Heart left ventricle (tissue), 16 donors: ENCODE data around the gene C15orf39. TPM values are rescaled to one million over a fixed set of nuclear protein-coding genes. Genes with fewer than 3 reads are reported as not detected.
"Not testable (repeated sequence)": the region's sequence is repeated elsewhere in the genome, so short reads cannot be mapped to it uniquely, and the experiment has no call there.

Source experiments
- ATAC-seq, 4 donors: fragments of 200-7000 bp; cut with Tn5 transposase; one replicate each; pipeline ENCODE4 v1.9.1; 2020 to 2022; ENCODE audit warnings: moderate library complexity in 4 of 4, mild to moderate bottlenecking in 3 of 4, moderate number of reproducible peaks in 1 of 4
- DNase-seq, 5 donors: peaks; one replicate each; pipeline ENCODE4 v3.0.0-alpha.2; 2020
- H3K27ac ChIP-seq, 12 donors: fragments of 200-600 bp; sonication (generic) in 4 of 12; one replicate each; pipeline versions ENCODE4 v1.5.0 to v1.8.0; 2016 to 2022; ENCODE audit warnings: mild to moderate bottlenecking in 2 of 12
- H3K27me3 ChIP-seq, 9 donors: fragments of 200-600 bp; sonication (generic) in 2 of 9; one replicate each; pipeline versions ENCODE4 v1.5.1 to v1.8.0; 2016 to 2022; ENCODE audit warnings: mild to moderate bottlenecking in 3 of 9
- H3K36me3 ChIP-seq, 9 donors: fragments of 200-600 bp; sonication (generic) in 2 of 9; one replicate each; pipeline versions ENCODE4 v1.5.0 to v1.8.0; 2018 to 2022; ENCODE audit warnings: mild to moderate bottlenecking in 2 of 9
- H3K4me1 ChIP-seq, 12 donors: fragments of 200-600 bp; sonication (generic) in 4 of 12; one replicate each; pipeline versions ENCODE4 v1.5.0 to v1.8.0; 2016 to 2022; ENCODE audit warnings: mild to moderate bottlenecking in 3 of 12
- H3K4me3 ChIP-seq, 12 donors: fragments of 200-600 bp; sonication (generic) in 4 of 12; one replicate each; pipeline versions ENCODE4 v1.5.0 to v1.8.0; 2017 to 2022; ENCODE audit warnings: mild to moderate bottlenecking in 9 of 12, moderate library complexity in 4 of 12
- H3K9me3 ChIP-seq, 12 donors: fragments of 200-600 bp; sonication (generic) in 4 of 12; one replicate each; pipeline versions ENCODE4 v1.5.0 to v1.8.0; 2016 to 2022; ENCODE audit warnings: mild to moderate bottlenecking in 1 of 12
- CTCF ChIP-seq, 12 donors: fragments of 200-600 bp; sonication (generic) in 4 of 12; IDR thresholded peaks; one replicate each; pipeline versions ENCODE4 v1.5.0 to v1.8.0; 2018 to 2022; ENCODE audit warnings: antibody characterized with exemption in 12 of 12, mild to moderate bottlenecking in 5 of 12
- POLR2A ChIP-seq, 2 donors: fragments of 450-650 bp; IDR thresholded peaks; one replicate each; pipeline ENCODE4 v1.6.1; 2017; ENCODE audit warnings: antibody characterized with exemption in 2 of 2, mild to moderate bottlenecking in 2 of 2, moderate library complexity in 2 of 2
- WGBS, 4 donors: extraction: QIAGEN DNeasy Blood & Tissue Kit in 2 of 4; methylation state at CpG; one replicate each; pipeline versions ENCODE4 v1.1.5 to v1.1.7; 2013 to 2018; 5-methylcytosine and 5-hydroxymethylcytosine counted together
- intact Hi-C, 10 donors: fragments of 100-400 bp; cut with DNase I; formaldehyde crosslinking; loops; one replicate each; pipeline versions ENCODE4 v1.11.1 to v1.14.2; 2022
- polyA plus RNA-seq, 2 donors: library from polyadenylated mRNA; stranded (reverse); fragments of 200-250 nt; gene quantifications; one replicate each; pipeline ENCODE4 v1.2.3, GENCODE V29; 2013
- total RNA-seq, 9 donors: library from RNA; depleted of rRNA in 2 of 9; stranded (reverse); fragments of >200 nt in 2 of 9; fragmentation: NEBNext Ultra II Directional in 3 of 9; extraction: Animal tissue kit (Norgen Biotek cat#: 25700) in 3 of 9; gene quantifications; one replicate each; pipeline versions ENCODE4 v1.1.0 to v1.2.4, GENCODE V29; 2016 to 2023
- donor health status: ischemic (EF 13 %, LVEDD 7.1; RV severe dilation, severe dysfunction).
- donor health status: healthy with polysubstance abuse.
- donor health status: DM: no; HTN: yes; CAD: no.
- donor health status: DM: no; HTN: no; CAD: no.
- donor health status: ischemic (EF 25% LVEDD 6.9; RV normal size, moderate dysfunction).
- donor health status: ischemic (EF 25% LVEDD 5.7; RV mildly dilated, moderate dysfunction).
- donor health status: healthy.
- donor health status: DM: yes; HTN: yes; CAD: no.
- donor health status: ischemic (EF 35%, LVEDD 5.7; RV mildly dilated, moderate dysfunction).
- donor health status: nonischemic (EF 11% LVEDD 7.7; RV severe dilation, severe dysfunction).
- donor health status: DM: yes; HTN: yes; CAD: no.
- donor health status: PGD.
- donor health status: ischemic (EF 29% LVEDD 5.4; RV normal size, mild dysfunction).
- donor health status: nonischemic (EF 23%, LVEDD 6.1; RV moderate dilation, normal function).

C15orf39 gene
- total and polyA plus RNA-seq, 11 donors = 6.5 to 26.1 (median 13.6) TPM

GRCh38 chr15:75164625-75165350 is 36.9 kb upstream of the C15orf39 start:
- ATAC-seq (no peak), DNase-seq (no peak)
- WGBS, 4 donors = 72 to 83% (median 81%) methylated on average over 4 of the region's 4 CpGs
- peaks cover 0 to 10% (median 0%) of the 10 kb centered on the region in 12 donors for H3K4me1 ChIP-seq
- H3K27ac ChIP-seq = no peak overlapping the region
- intact Hi-C loops = no loop called here
- H3K27me3 ChIP-seq = no peaks in the 10 kb centered on the region
- H3K36me3 ChIP-seq = no peaks in the 10 kb centered on the region
- TF ChIP-seq POLR2A (IDR thresholded peaks at IDR 0.05) (no peak), CTCF (IDR thresholded peaks at IDR 0.05) (no peak)
- H3K9me3 ChIP-seq = no peaks in the 10 kb centered on the region
- no peak overlapping the region for H3K4me3 ChIP-seq

DNA sequence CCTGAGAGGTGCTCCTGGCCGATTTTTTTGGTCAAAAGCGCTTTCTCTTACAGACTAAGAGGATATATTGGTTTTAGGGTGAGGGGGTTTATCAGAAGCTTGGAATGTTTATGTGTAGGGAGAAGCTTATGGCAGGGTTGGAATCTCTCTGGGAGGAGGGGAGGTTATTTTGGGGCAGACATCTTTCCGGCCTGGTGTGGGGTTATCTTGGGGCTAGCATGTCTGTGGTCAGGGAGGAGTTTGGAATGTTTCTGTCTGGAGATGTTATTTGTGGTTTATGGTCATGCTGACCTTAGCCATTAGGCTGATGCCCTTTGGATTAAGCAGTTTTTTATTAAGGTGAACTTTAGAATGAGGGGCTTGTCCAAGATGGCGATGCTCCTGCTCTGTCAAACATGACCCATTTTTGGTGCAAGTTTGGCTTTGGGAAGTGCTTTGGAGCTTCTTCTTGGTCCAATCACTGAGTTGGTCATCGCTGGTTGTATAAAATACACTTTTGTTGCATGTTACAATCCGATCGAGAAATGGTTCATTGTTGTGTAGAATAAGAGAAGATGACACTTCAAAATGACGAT is 35.1 kb upstream of the C15orf39 start:
- H3K36me3 ChIP-seq, ATAC-seq, intact Hi-C loops, DNase-seq, H3K27me3 ChIP-seq, H3K4me3 ChIP-seq, H3K27ac ChIP-seq, H3K9me3 ChIP-seq: not testable (repeated sequence)
- H3K4me1 ChIP-seq = peaks cover 0 to 14% (median 0%) of the 10 kb centered on the region in 12 donors
- 81 to 90% (median 85%) methylated on average over 8 of the region's 8 CpGs for WGBS, 4 donors

DNA sequence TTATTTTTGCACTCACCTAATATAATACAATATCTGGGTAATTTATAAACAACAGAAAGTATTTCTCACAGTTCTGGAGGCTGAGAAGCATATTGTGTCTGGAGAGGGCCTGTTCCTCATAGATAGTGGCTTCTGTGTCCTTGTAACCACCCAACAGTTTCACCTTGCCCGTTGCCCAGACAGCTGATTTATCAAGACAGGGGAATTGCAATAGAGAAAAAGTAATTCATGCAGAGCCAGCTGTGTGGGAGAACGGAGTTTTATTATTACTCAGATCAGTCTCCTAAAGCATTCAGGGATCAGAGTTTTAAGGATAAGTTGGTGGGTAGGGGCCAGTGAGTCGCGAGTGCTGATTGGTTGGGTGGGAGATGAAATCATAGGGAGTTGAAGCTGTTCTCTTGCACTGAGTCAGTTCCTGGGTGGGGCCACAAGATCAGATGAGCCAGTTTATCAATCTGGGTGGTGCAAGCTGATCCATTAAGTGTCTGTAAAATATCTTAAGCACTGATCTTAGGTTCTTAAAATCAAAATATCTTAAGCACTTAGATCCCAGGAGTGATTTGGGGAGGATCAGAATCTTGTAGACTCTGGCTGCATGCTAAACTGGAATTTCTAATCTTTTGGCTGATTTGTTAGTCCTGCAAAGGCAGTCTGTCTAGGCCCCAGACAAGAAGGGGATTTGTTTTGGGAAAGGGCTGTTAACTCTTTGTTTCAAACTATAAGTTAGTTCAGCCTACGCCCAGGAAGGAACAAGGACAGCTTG is 33.9 kb upstream of the C15orf39 start:
- no peaks in the 10 kb centered on the region for H3K27me3 ChIP-seq
- H3K4me3 ChIP-seq = no peak overlapping the region
- no peak overlapping the region for H3K27ac ChIP-seq
- ATAC-seq (peak in 2 of 4 donors; percentile 27 to 59), DNase-seq (peak in 1 of 5 donors; percentile 47)
- H3K9me3 ChIP-seq = no peaks in the 10 kb centered on the region
- no peak for TF ChIP-seq CTCF (IDR thresholded peaks at IDR 0.05)
- TF ChIP-seq POLR2A (IDR thresholded peaks at IDR 0.05) = no peak
- intact Hi-C loops = no loop called here
- WGBS, 4 donors = 76 to 82% (median 79%) methylated on average over 5 of the region's 5 CpGs
- H3K4me1 ChIP-seq = peaks cover 0 to 16% (median 0%) of the 10 kb centered on the region in 12 donors
- no peaks in the 10 kb centered on the region for H3K36me3 ChIP-seq

DNA sequence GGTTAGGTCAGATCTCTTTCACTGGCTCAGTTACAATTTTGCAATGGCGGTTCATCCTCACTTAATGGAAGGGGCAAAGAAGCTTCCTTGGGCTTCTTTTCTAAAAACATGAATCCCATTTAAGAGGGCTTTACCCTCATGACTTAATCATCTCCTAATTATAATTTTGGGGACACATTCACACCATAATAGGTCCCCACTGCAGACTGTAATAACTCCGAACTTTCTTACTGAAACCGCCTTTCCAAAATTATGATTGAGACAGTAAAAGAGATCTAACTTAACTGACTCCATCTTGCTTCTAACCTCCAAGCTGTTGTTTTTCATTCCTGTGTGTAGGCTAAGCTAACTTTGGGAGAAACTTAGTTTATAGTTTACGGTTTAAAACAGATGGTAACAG is 33.3 kb upstream of the C15orf39 start:
- Histone ChIP-seq H3K4me3 (no peak overlapping the region), H3K27ac (no peak overlapping the region), H3K36me3 (no peaks in the 10 kb centered on the region), H3K9me3 (no peaks in the 10 kb centered on the region), H3K27me3 (no peaks in the 10 kb centered on the region), H3K4me1 (peaks cover 0 to 16% (median 0%) of the 10 kb centered on the region in 12 donors)
- WGBS, 4 donors = 70 to 87% (median 78%) methylated on average over 4 of the region's 4 CpGs
- intact Hi-C loops = no loop called here
- TF ChIP-seq CTCF (IDR thresholded peaks at IDR 0.05) (no peak), POLR2A (IDR thresholded peaks at IDR 0.05) (no peak)
- ATAC-seq = no peak
- DNase-seq = no peak
